ENCODE data around the gene MORN1.

MORN1 gene

DNA sequence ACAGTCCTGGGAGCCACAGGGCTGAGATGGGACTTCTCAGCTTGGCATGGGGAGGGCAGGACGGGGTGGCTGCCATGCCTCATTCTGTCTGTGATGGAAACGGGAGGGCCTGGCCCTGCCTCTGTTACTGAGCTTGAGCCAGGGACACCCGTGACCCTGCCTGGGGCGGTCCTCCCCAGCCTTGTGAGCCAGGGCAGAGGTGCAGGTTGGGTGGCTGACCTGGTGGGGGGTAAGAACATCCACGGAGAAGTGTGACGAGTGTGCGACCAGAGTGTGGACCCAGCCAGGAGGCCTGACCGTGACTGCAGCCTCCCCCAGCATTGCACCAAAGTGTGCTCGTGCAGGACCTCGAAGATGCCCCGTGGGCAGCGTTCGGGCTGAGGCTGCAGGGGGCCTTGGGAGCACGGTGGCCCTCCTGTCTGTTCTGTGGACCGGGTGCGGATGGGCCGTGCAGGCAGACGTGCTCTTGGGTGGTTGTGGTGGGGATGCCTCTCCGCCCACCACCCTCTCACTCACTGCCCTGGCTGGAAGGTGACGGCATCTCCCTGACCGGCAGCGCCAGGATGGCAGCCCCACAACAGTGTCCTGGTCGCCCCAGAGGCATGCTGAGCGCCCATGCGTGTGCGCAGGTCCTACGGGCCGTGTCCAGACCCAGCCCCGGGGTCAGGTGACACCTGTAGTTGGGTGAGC lies 117.8 kb downstream of the MORN1 start:
- Histone ChIP-seq H3K9me3 (ENCODE audit: insufficient read depth, low read depth, low read length) (peaks cover 4% of the 10 kb centered on the region; the same call in 1 of the 2 replicates), H3K27me3 (ENCODE audit: insufficient read depth, low read length, poor library complexity, severe bottlenecking) (no peaks in the 10 kb centered on the region), H3K36me3 (ENCODE audit: insufficient read depth, low read length) (peaks cover 8% of the 10 kb centered on the region), H3K4me1 (ENCODE audit: insufficient read depth, low read length, poor library complexity, severe bottlenecking) (peaks cover 43% of the 10 kb centered on the region), H3K9ac (ENCODE audit: low read depth, low read length, poor library complexity, severe bottlenecking) (no peak overlapping the region), H3F3A (ENCODE audit: low read depth) (peaks cover 4% of the 10 kb centered on the region; the same call in 1 of the 2 replicates), H3K9me2 (replicated peaks; ENCODE audit: low read depth, low read length) (no peaks in the 10 kb centered on the region), H4K20me1 (ENCODE audit: insufficient read depth, low read length, poor library complexity, severe bottlenecking) (peaks cover 10% of the 10 kb centered on the region), H3K4me3 (ENCODE audit: low read length, poor library complexity, severe bottlenecking) (no peak overlapping the region), H2AFZ (ENCODE audit: low read length) (no peak overlapping the region), H3K4me2 (ENCODE audit: low read depth, low read length, poor library complexity, severe bottlenecking) (no peak overlapping the region), H3K79me2 (ENCODE audit: insufficient read depth, low read length) (peaks cover 86% of the 10 kb centered on the region)
- TF ChIP-seq, protein P1, sequence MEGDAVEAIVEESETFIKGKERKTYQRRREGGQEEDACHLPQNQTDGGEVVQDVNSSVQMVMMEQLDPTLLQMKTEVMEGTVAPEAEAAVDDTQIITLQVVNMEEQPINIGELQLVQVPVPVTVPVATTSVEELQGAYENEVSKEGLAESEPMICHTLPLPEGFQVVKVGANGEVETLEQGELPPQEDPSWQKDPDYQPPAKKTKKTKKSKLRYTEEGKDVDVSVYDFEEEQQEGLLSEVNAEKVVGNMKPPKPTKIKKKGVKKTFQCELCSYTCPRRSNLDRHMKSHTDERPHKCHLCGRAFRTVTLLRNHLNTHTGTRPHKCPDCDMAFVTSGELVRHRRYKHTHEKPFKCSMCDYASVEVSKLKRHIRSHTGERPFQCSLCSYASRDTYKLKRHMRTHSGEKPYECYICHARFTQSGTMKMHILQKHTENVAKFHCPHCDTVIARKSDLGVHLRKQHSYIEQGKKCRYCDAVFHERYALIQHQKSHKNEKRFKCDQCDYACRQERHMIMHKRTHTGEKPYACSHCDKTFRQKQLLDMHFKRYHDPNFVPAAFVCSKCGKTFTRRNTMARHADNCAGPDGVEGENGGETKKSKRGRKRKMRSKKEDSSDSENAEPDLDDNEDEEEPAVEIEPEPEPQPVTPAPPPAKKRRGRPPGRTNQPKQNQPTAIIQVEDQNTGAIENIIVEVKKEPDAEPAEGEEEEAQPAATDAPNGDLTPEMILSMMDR (conservative IDR thresholded peaks at IDR 0.05; ENCODE audit: low read length): no peak
- TF ChIP-seq EZH2phosphoT487 (IDR thresholded peaks at IDR 0.05; ENCODE audit: borderline replicate concordance): no peak

DNA sequence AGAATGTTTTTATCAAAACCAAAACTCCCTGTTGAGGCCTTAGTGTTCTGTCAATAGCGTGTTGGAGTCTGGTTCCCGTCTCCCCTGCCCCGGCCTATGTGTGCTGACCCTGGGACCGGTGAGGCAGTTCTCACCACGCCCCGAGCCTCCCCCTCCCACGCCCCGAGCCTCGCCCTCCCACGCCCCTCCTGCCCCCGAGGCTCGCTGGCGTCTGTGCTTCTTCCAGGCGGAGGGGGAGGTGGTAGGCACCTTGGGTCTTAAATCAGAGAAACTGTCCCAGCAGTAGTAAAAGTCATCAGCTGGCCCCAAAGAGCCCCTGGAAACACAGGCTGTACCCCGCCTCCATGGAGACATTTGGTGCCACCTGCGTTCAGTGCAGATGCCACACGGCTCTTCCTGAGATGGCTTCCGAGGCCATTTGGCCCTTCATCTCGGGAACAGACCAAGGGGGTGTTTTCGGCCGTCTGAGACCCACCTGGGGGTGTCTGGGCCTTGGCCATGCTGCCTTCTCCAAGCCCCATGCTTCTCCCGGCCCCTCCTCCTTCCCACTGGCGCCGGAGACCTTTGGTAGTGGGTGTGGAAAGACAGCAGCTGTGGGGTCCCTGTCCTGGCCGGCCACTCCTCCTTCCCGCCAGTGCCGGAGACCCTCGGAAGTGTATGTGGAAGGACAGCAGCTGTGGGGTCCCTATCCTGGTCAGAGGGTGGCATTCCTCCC lies 118.5 kb downstream of the MORN1 start:
- Histone ChIP-seq H3K36me3 (ENCODE audit: insufficient read depth, low read length) (peaks cover 7% of the 10 kb centered on the region), H3F3A (ENCODE audit: low read depth) (peaks cover 4% of the 10 kb centered on the region; the same call in 1 of the 2 replicates), H3K79me2 (ENCODE audit: insufficient read depth, low read length) (peaks cover 86% of the 10 kb centered on the region), H3K4me2 (ENCODE audit: low read depth, low read length, poor library complexity, severe bottlenecking) (no peak overlapping the region), H3K9me2 (replicated peaks; ENCODE audit: low read depth, low read length) (no peaks in the 10 kb centered on the region), H3K9me3 (ENCODE audit: insufficient read depth, low read depth, low read length) (peaks cover 4% of the 10 kb centered on the region; the same call in 1 of the 2 replicates), H2AFZ (ENCODE audit: low read length) (no peak overlapping the region), H4K20me1 (ENCODE audit: insufficient read depth, low read length, poor library complexity, severe bottlenecking) (peaks cover 8% of the 10 kb centered on the region), H3K4me3 (ENCODE audit: low read length, poor library complexity, severe bottlenecking) (no peak overlapping the region), H3K9ac (ENCODE audit: low read depth, low read length, poor library complexity, severe bottlenecking) (no peak overlapping the region), H3K4me1 (ENCODE audit: insufficient read depth, low read length, poor library complexity, severe bottlenecking) (peaks cover 37% of the 10 kb centered on the region), H3K27me3 (ENCODE audit: insufficient read depth, low read length, poor library complexity, severe bottlenecking) (no peaks in the 10 kb centered on the region)
- no peak for TF ChIP-seq EZH2phosphoT487 (IDR thresholded peaks at IDR 0.05; ENCODE audit: borderline replicate concordance)
- TF ChIP-seq, protein P1 (conservative IDR thresholded peaks at IDR 0.05; ENCODE audit: low read length): no peak

DNA sequence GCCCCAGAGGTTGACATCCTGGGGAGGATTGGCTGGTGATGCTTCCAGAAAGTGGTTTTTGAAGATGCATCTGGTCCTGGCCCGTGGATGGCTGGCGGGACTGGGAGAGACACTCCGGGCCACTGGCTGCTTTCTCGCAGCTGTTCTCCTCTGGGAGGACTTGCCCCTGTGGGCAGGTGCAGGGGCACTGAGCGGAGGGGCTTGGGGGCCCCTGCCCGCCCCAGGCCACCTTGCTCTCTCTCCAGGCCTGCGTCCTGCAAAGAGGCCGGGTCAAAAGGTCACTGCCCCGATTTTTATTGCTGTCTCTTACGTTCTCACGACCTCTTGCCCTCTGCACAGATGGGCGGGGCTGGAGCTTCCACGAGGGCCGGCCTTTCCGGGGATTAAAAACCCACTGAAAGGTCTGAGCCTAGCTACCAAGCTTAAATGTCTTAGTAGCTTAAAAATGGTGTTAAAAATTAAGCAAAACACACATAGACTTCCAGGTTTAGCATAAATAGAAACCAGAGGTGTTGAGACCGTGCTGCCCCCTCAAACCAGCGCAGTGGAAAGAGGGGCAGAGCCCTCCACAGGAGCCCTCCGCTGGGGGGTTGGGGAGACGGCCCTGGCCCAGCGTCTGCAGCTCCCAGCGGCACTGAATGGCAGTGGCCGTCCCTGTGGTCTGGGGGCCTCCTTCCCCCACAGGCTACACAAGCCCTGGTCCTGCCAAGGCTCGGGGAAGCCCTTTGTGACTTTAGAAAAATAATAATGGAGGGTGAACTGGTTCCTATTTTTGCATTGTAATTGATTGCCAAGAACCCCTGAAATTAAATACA lies 119.3 kb downstream of the MORN1 start:
- H4K20me1 ChIP-seq (ENCODE audit: insufficient read depth, low read length, poor library complexity, severe bottlenecking): peaks cover 5% of the 10 kb centered on the region
- H3F3A ChIP-seq (ENCODE audit: low read depth): peaks cover 4% of the 10 kb centered on the region; the same call in 1 of the 2 replicates
- H2AFZ ChIP-seq (ENCODE audit: low read length): no peak overlapping the region
- H3K4me1 ChIP-seq (ENCODE audit: insufficient read depth, low read length, poor library complexity, severe bottlenecking): peaks cover 35% of the 10 kb centered on the region
- no peaks in the 10 kb centered on the region for H3K9me2 ChIP-seq (replicated peaks; ENCODE audit: low read depth, low read length)
- TF ChIP-seq, protein P1 (conservative IDR thresholded peaks at IDR 0.05; ENCODE audit: low read length): no peak
- no peak for TF ChIP-seq EZH2phosphoT487 (IDR thresholded peaks at IDR 0.05; ENCODE audit: borderline replicate concordance)
- H3K36me3 ChIP-seq (ENCODE audit: insufficient read depth, low read length): no peaks in the 10 kb centered on the region
- no peak overlapping the region for H3K4me2 ChIP-seq (ENCODE audit: low read depth, low read length, poor library complexity, severe bottlenecking)
- no peaks in the 10 kb centered on the region for H3K27me3 ChIP-seq (ENCODE audit: insufficient read depth, low read length, poor library complexity, severe bottlenecking)
- no peaks in the 10 kb centered on the region for H3K9me3 ChIP-seq (ENCODE audit: insufficient read depth, low read depth, low read length)
- H3K4me3 ChIP-seq (ENCODE audit: low read length, poor library complexity, severe bottlenecking): no peak overlapping the region
- H3K9ac ChIP-seq (ENCODE audit: low read depth, low read length, poor library complexity, severe bottlenecking): no peak overlapping the region
- peaks cover 86% of the 10 kb centered on the region for H3K79me2 ChIP-seq (ENCODE audit: insufficient read depth, low read length)
